GM12891 (cell line): ENCODE data around the gene SMOC2.

Experiments used
- PAX5 ChIP-seq: IDR thresholded peaks from 2 replicates; pipeline ENCODE4 v1.6.1; 2011; ENCODE audit warnings: low read length, moderate library complexity, mild to moderate bottlenecking; ENCODE audit not compliant: insufficient read depth, severe bottlenecking
- POLR2A ChIP-seq: IDR thresholded peaks from 2 replicates; pipeline ENCODE4 v1.6.1; 2011; ENCODE audit warnings: low read depth, low read length, control low read depth
- POLR2AphosphoS5 ChIP-seq: IDR thresholded peaks from 2 replicates; pipeline ENCODE4 v1.6.1; 2011; ENCODE audit warnings: low read depth, low read length, control low read depth
- POU2F2 ChIP-seq: IDR thresholded peaks from 2 replicates; pipeline ENCODE4 v1.6.1; 2011; ENCODE audit warnings: low read depth, mild to moderate bottlenecking, control low read depth, low read length, moderate library complexity

- TF ChIP-seq POU2F2 = no peak
- no peak for TF ChIP-seq PAX5
- TF ChIP-seq POLR2AphosphoS5 = no peak
- no peak for TF ChIP-seq POLR2A
Measured at GRCh38 chr6:168428863-168429262, 12.1 kb upstream of the SMOC2 start.
